Effector CD8-positive, alpha-beta T cell (primary cell): Measurements from ENCODE around the gene IDE.
"Not testable (repeated sequence)": the region's sequence is repeated elsewhere in the genome, so short reads cannot be mapped to it uniquely, and the experiment has no call there.

Experiments used
- DNase-seq: peaks from one replicate; lab custom pipeline; 2025; lab: John Stamatoyannopoulos, UW

The IDE gene

GRCh38 chr10:92490387-92490786, 83.5 kb downstream of the IDE start:
- no peak for DNase-seq

- no peak for DNase-seq
These were observed 87.3 kb downstream of the IDE start for GRCh38 chr10:92486637-92487036.

DNA sequence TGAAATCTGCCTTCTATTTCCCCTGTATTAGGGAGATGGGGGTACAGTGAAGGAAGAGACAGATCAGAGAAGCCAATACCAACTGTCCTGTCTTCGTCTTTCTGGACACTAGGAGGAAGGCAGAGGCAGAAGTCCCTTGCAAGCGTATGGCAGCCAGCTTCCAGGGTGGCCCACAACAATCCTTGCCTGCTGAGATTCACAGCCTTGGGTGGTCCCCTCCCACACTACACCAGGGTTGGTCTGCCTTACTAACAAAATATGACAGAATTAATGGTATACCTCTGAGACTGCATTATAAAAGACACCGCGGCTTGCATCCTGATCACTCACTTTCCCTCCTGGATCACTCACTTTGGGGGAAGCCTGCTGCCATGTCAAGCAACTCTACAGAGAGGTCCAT, 90.4 kb downstream of the IDE start:
- DNase-seq: no peak

GRCh38 chr10:92480413-92480812, 93.5 kb downstream of the IDE start:
- DNase-seq: no peak

DNA sequence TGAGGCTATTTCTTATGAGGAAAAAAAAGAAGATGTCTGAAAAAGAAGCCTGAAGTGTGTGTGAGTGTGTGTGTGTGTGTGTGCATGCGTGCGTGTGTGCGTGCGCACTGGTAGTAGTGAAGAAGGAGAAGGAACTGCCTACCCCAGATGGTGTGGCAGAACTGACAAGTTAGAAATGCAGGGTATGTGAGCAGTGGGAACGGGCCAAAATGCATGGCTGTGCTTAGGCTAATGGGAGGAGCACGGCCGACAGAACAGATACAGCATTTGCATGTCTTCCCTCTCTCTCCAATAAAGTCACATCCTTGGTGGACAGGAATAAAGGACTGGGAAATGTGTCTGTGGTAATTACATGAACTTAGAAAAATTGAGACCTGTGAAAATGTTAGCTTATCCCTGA, 94.3 kb downstream of the IDE start:
- no peak for DNase-seq

DNA sequence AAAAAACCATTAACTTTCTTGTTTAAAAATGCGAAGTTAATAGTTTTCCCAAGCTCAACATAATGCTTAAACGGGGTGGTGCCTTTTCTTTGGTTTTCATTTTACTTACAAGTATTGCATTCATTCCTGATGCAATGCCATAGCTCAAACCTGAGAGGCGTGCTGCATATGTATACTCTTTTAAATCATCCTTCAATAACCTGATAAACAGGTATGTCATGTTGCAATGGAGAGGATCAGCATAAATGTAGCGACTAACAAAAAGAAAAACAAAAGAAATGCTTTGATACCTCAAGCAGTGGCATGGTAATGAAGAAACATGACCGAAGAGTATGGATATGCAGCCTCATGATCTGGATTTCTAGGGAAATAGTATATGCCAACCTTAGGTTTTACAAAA, 95.4 kb downstream of the IDE start:
- no peak for DNase-seq

DNA sequence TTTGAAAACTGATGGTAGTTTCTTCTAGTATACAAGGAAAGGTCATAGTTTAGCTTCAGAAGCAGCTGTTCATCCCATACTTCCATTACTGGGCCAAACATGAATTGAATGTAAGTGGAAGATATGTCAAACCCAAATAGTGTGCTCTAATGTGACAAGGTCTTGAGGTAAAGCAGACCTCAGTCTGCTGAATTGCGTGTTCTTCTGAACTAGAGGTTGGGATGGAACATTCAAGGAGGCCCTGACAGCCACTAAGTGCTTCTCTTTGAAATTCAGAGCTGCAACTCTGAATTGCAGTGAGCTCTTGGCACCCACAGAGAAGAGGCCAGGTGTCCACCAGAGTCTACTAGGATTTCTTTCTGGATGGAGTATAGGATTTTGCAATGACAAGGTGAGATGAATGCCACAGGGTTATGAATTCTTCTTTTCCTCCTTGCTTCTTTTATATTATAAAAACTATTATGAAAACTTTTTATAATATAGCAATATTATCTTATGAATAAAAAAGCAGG, 98.5 kb downstream of the IDE start:
- no peak for DNase-seq

- DNase-seq: no peak
These were observed 103.9 kb downstream of the IDE start for GRCh38 chr10:92470026-92470425.

- no peak for DNase-seq
These were observed 109.5 kb downstream of the IDE start for GRCh38 chr10:92464364-92464763.

DNA sequence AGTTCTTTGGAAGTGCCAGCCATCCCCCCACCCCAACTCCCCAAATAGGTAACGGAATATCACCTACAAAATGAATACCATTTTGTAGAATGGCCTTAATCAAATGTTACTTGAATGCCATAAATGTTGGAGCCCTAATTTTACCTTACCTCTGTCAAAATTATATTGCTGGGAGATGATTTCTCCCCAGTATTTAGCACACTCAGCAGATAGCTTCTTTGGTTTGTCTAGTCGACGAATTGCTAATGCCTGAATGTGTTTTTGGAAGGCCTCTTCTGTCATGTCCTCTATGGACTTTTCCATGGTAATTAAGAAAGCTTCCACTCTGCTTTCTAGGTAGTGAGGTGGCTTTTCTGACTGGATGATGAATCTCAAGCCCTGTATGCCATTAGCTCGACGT, 110.3 kb downstream of the IDE start:
- DNase-seq: no peak

DNA sequence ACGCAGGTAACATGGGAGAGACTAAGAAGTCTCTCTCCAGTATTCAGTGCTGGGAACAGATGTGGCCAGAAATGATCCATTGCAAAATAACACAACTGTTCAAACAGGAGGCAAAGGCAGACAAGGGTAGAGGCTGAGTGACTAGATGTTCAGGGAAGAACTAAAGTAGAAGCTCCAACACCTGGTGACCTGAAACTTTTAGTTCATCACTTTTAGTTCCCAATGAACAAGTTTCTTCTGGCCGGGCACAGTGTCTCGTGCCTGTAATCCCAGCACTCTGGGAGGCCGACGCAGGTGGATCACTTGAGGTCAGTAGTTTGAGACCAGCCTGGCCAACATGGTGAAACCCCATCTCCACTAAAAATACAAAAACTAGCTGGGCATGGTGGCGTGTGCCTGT, 118.9 kb downstream of the IDE start:
- DNase-seq: not testable (repeated sequence)

DNA sequence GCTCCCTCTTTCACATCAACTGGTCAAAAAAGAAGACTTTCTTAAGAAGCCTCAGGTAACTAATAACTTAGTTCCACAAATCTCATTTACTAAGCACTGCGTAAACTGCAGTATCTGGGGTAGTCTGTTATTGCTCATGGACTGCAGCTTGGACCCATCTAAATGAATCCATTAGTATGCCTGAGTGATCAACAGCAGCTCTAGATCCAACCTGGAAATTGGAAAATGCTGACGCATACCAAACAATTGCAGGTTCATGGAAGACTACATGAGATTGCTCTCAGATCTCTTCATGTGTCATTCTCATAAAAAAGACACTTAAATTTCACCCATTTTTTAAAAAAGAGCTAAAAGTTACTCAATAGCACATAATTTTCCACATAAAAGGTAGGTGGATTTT, 121.6 kb downstream of the IDE start:
- no peak for DNase-seq

DNA sequence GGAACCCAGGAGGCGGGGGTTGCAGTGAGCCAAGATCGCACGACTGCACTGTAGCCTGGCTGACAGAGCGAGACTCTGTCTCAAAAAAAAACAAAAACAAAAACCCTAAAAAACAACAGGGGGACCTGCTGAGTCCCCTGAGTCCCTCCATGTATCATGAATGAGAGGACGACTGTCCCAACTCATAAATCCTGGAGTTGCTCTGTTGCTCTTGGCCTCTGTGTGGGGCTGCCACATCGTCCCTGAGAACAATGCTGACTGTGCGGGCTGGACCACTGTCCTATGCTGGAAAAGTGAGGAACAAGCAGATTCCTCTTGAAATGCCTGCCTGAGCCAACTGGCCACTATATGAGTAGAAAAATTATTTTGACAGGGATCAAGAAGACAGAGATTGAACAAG, 122.5 kb downstream of the IDE start:
- no peak for DNase-seq

DNA sequence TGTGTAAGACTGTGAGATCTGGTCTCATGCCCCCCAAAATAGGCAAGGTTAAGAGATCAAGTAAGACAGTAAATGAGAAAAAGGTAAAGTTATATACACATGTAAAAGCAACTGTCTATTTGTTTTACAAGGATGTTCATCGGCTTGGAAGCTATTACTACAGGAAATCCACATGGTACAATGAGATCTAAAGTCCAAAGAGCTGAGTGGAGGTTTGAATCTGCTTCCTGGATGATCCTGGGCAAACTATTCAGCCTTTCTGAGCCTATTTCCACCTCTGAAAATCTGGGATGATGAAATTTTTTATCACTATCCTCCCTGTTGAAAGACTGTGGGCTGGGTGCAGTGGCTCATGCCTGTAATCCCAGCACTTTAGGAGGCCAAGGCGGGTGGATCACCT, 123.0 kb downstream of the IDE start:
- DNase-seq: no peak

- DNase-seq: no peak
These were observed 133.3 kb downstream of the IDE start for GRCh38 chr10:92440578-92440977.

DNA sequence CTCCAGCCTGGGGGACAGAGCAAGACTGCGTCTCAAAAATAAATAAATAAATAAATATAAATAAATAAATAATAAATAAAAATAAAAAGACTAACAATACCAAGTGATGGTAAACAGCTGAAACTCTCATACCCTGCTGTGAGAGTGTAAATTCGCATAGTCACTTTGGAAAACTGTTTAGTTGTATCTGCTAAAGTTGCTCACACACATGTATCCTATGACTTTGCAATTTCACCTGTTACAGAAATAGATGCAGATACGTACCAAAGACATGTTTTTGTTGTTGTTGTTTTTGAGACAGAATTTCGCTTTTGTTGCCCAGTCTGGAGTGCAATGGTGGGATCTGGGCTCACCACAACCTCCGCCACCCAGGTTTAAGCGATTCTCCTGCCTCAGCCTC, 135.7 kb downstream of the IDE start:
- no peak for DNase-seq

DNA sequence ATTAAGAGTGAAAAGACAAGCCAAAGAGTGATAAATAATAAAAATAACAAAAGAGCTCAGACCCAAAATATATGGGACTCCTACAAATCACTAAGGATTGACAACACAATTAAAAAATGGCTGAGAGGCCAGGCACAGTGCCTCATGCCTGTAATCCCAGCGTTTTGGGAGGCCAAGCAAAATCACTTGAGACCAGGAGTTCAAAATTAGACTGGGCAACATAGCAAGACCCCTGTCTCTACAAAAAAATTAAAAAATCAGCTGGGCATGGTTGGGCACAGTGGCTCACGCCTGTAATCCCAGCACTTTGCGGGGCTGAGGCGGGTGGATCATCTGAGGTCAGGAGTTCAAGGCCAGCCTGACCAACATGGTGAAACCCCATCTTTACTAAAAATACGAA, 137.3 kb downstream of the IDE start:
- no peak for DNase-seq

DNA sequence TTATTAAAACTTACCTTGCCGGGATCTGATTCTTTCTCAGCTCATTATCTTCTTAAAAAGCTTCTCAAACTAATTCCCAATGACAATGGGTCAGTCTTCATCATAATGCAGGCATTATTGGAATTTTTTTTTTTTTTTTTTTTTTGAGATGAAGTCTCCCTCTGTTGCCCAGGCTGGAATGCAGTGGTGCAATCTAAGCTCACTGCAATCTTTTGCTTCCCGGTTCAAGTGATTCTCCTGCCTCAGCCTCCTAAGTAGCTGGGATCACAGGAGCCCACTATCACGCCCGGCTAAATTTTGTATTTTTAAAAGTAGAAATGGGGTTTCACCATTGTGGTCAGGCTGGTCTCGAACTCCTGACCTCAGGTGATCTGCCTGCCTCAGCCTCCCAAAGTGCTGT, 137.8 kb downstream of the IDE start:
- DNase-seq: not testable (repeated sequence)

GRCh38 chr10:92434385-92434784, 139.5 kb downstream of the IDE start:
- no peak for DNase-seq

DNA sequence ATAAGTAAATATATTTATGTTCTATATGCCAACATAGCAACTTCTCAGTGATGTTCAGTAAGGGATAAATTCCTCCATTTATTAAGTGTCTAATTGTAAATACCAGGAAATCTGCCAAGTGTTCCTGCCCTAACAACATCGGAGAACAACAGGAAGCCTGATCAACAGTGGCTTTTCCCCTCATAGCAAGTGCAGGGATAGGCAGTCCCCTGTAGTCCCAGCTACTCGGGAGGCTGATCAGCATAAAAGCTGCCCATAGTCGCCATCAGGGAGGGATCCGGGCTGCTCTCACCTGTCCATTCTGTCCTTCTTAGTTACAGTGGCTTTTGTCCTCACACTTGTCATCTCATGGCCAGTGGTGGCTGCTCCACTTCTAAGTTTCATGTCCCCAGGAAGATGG, 141.3 kb downstream of the IDE start:
- DNase-seq: no peak

- DNase-seq: no peak
These were observed 143.8 kb downstream of the IDE start for GRCh38 chr10:92430103-92430502.

DNA sequence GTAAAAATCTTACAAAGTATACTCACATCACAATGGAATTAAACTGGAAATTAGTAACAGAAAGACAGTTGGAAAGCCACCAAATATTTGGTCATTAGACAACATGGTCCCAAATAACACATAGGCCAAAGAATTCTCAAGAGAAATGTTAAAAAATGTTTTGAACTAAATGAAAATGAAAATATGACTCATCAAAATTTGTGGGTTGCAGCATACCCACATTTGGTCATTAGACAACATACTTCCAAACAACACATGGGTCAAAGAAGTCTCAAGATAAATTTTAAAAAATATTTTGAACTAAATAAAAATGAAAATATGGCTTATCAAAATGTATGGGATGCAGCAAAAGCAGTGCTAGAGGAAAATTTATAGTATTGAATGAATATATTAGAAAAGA, 152.3 kb downstream of the IDE start:
- DNase-seq: no peak

- DNase-seq: no peak
These were observed 153.2 kb downstream of the IDE start for GRCh38 chr10:92420546-92421275.
